OCI-LY7 (cell line): ENCODE measurements around the gene DCD.

Source experiments
- CTCF ChIP-seq: fragments of 200-600 bp; sonication (generic); conservative IDR thresholded peaks from 2 replicates; pipeline ENCODE4 v1.5.1; 2014; ENCODE audit warnings: mild to moderate bottlenecking, antibody characterized with exemption, low read length, moderate library complexity, mixed read lengths
- EZH2phosphoT487 ChIP-seq: fragments of 200-600 bp; sonication (generic); IDR thresholded peaks from 2 replicates; pipeline ENCODE4 v1.6.1; 2018; ENCODE audit warnings: low read depth, borderline replicate concordance, mild to moderate bottlenecking, mixed run types, antibody characterized with exemption, low read length, moderate library complexity, mixed read lengths

- no peak for TF ChIP-seq CTCF
- no peak for TF ChIP-seq EZH2phosphoT487
These were observed 31.1 kb downstream of the DCD start for GRCh38 chr12:54616933-54617680.
